GM12892 (cell line): ENCODE results near the gene NET1.

Source experiments
- POLR2AphosphoS5 ChIP-seq: IDR thresholded peaks from 2 replicates; pipeline ENCODE4 v1.6.1; 2011; ENCODE audit warnings: low read depth, low read length, control low read depth
- TAF1 ChIP-seq: IDR thresholded peaks from 2 replicates; pipeline ENCODE4 v1.6.1; 2011; ENCODE audit warnings: low read depth, mild to moderate bottlenecking, control low read depth, low read length, borderline replicate concordance

DNA sequence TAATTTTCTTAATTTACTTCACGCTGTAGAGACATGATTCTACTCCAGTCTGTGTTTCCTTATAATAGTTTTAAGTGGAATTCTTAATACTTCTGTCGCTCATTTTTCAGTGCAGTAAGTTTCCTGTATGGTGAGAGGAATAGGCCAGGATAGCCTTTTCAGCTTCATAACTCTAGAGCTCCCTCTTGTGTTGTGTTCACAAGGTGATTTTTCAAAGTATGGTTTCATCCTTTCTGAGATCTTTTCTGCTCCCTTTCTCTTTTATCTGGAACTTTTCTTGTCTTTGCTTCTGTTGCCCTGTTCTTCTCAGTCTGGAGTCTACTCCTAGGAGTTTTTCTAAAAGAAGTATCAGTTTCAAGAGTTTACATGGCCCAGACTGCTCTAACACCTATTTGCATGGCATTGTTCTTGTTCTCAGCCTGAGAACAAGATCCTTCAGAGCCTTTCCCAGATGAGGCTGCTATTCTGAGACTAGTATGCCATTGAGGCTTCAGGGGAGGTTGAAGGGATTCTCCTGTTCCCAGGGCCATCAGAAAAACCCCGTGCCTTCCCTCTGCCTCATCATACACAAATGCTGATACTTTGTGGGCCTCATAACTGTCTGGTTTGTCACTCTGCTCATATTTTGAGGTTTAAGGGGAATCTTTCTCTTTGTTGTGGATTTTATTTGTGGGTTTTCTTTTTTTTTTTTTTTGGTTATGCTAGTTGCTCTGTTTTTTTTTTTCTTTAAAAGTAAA is 21.8 kb downstream of the NET1 start:
- no peak for TF ChIP-seq TAF1
- no peak for TF ChIP-seq POLR2AphosphoS5
